HG02884 (cell line): ENCODE data around the gene SPAG5.
A peak's percentile ranks its signal among the peaks of the same experiment; 100 is the strongest.

Source experiments
- ATAC-seq: cut with Tn5 transposase; IDR thresholded peaks from one replicate; pipeline ENCODE4 v1.9.1; 2021; ENCODE audit warnings: mild to moderate bottlenecking, moderate library complexity; ENCODE audit not compliant: unreplicated experiment

The SPAG5 gene

GRCh38 chr17:28598799-28599310 lies at the start of gene SPAG5:
Gene SPAG5 (minus strand): TSS chr17:28599025. CDS start chr17:28598946, 79 bp downstream.
- ATAC-seq: peak; percentile 82

- ATAC-seq: no peak
These were observed 47.4 kb upstream of the SPAG5 start for GRCh38 chr17:28646039-28646754.

- ATAC-seq: no peak
These were observed 46.7 kb upstream of the SPAG5 start for GRCh38 chr17:28645576-28645939.

- peak; percentile 82 for ATAC-seq
These were observed 46.2 kb upstream of the SPAG5 start, which contains the start of gene BLTP2 for GRCh38 chr17:28644787-28645575. Gene BLTP2 (minus strand): TSS chr17:28645158. CDS start chr17:28645056, 102 bp downstream.

- ATAC-seq: no peak
These were observed 45.4 kb upstream of the SPAG5 start for GRCh38 chr17:28643983-28644786.

- ATAC-seq: no peak
These were observed 42.8 kb upstream of the SPAG5 start for GRCh38 chr17:28641579-28641978.

GRCh38 chr17:28635506-28635905 lies 36.7 kb upstream of the SPAG5 start:
- ATAC-seq: no peak

- ATAC-seq: no peak
These were observed 35.5 kb upstream of the SPAG5 start for GRCh38 chr17:28634206-28634865.

- no peak for ATAC-seq
These were observed 28.0 kb upstream of the SPAG5 start for GRCh38 chr17:28626818-28627217.

- no peak for ATAC-seq
These were observed 25.3 kb upstream of the SPAG5 start for GRCh38 chr17:28624148-28624547.

GRCh38 chr17:28623696-28624095 lies 24.9 kb upstream of the SPAG5 start:
- ATAC-seq: no peak

- no peak for ATAC-seq
These were observed 23.4 kb upstream of the SPAG5 start for GRCh38 chr17:28622186-28622585.

GRCh38 chr17:28620010-28620409 lies 21.2 kb upstream of the SPAG5 start:
- ATAC-seq: no peak

GRCh38 chr17:28618464-28618863 lies 19.6 kb upstream of the SPAG5 start:
- ATAC-seq: no peak

- ATAC-seq: no peak
These were observed 17.5 kb upstream of the SPAG5 start for GRCh38 chr17:28616281-28616680.

GRCh38 chr17:28615260-28615940 lies 16.6 kb upstream of the SPAG5 start:
- no peak for ATAC-seq

- no peak for ATAC-seq
These were observed 15.1 kb upstream of the SPAG5 start, which contains the start of gene RSKR for GRCh38 chr17:28613931-28614381. Gene RSKR (minus strand): TSS chr17:28614185. CDS start chr17:28614161, 24 bp downstream.

GRCh38 chr17:28612936-28613872 lies 14.4 kb upstream of the SPAG5 start:
- no peak for ATAC-seq

GRCh38 chr17:28612531-28612930 lies 13.7 kb upstream of the SPAG5 start:
- ATAC-seq: no peak
